CD4-positive, alpha-beta memory T cell (primary cell): ENCODE results near the gene ACTMAP. TPM values are rescaled to one million over a fixed set of nuclear protein-coding genes. Genes with fewer than 3 reads are reported as not detected.

Experiments used
- CTCF ChIA-PET: fragments of 350-600 bp; sonication (Branson Sonifier 250); formaldehyde crosslinking; loops from one replicate; lab custom pipeline; 2021; ENCODE audit warnings: inconsistent platforms; ENCODE audit not compliant: partially characterized antibody; lab: Charles Lee
- POLR2A ChIA-PET: fragments of 350-600 bp; sonication (Branson Sonifier 250); formaldehyde crosslinking; loops from one replicate; lab custom pipeline; 2021; ENCODE audit not compliant: partially characterized antibody; lab: Charles Lee
- DNase-seq, 5 donors: peaks; one replicate each; pipeline versions ENCODE4 v3.0.0 to v3.0.0-alpha.2; 2020 to 2022; ENCODE audit warnings: mixed read lengths in 1 of 5
- H3K27ac ChIP-seq: one replicate; pipeline ENCODE4 v1.7.0; 2013; ENCODE audit warnings: low read depth, low read length
- H3K27me3 ChIP-seq: 2 replicates; pipeline ENCODE4 v1.7.0; 2013; ENCODE audit warnings: mild to moderate bottlenecking, low read length, moderate library complexity; ENCODE audit not compliant: insufficient read depth
- H3K36me3 ChIP-seq: 2 replicates; pipeline ENCODE4 v1.7.0; 2013; ENCODE audit warnings: mild to moderate bottlenecking, low read length, moderate library complexity; ENCODE audit not compliant: insufficient read depth
- H3K4me1 ChIP-seq: 2 replicates; pipeline ENCODE4 v1.7.0; 2013; ENCODE audit warnings: mild to moderate bottlenecking, low read length, moderate library complexity; ENCODE audit not compliant: insufficient read depth
- H3K4me3 ChIP-seq, 2 donors: one replicate each; pipeline ENCODE4 v1.7.0; 2013; ENCODE audit warnings: low read length in 2 of 2, mild to moderate bottlenecking in 1 of 2
- H3K9me3 ChIP-seq, 2 donors: one replicate each; pipeline ENCODE4 v1.7.0; 2013; ENCODE audit warnings: low read length in 2 of 2, control low read depth in 1 of 2; ENCODE audit not compliant: control insufficient read depth in 1 of 2
- H3K27ac Mint-ChIP-seq, 7 donors: one replicate each; pipeline ENCODE4 v1.8.0; 2020 to 2021; ENCODE audit warnings: mixed read lengths in 7 of 7, mild to moderate bottlenecking in 6 of 7, inconsistent platforms in 3 of 7, moderate library complexity in 3 of 7
- H3K27me3 Mint-ChIP-seq, 2 donors: one replicate each; pipeline ENCODE4 v1.8.0; 2020 to 2021; ENCODE audit warnings: mixed read lengths in 2 of 2
- H3K36me3 Mint-ChIP-seq, 2 donors: one replicate each; pipeline ENCODE4 v1.8.0; 2020 to 2021; ENCODE audit warnings: mixed read lengths in 2 of 2, inconsistent platforms in 1 of 2, mild to moderate bottlenecking in 1 of 2
- H3K4me1 Mint-ChIP-seq, 4 donors: one replicate each; pipeline ENCODE4 v1.8.0; 2020 to 2021; ENCODE audit warnings: mixed read lengths in 4 of 4, mild to moderate bottlenecking in 1 of 4
- H3K4me3 Mint-ChIP-seq, 8 donors: one replicate each; pipeline ENCODE4 v1.8.0; 2020 to 2021; ENCODE audit warnings: mixed read lengths in 8 of 8, mild to moderate bottlenecking in 7 of 8, moderate library complexity in 6 of 8, inconsistent platforms in 3 of 8
- H3K9me3 Mint-ChIP-seq, 8 donors: one replicate each; pipeline ENCODE4 v1.8.0; 2020 to 2021; ENCODE audit warnings: mixed read lengths in 8 of 8, mild to moderate bottlenecking in 5 of 8, inconsistent platforms in 3 of 8, moderate library complexity in 1 of 8
- intact Hi-C: fragments of 100-400 bp; cut with micrococcal nuclease; formaldehyde crosslinking; loops from one replicate; pipeline ENCODE4 v1.15.1; 2023
- polyA plus RNA-seq, 2 donors: library from polyadenylated mRNA; unstranded; fragments of 300-500 nt; fragmentation: Illumina TruSeq; gene quantifications; one replicate each; pipeline ENCODE4 v1.2.3, GENCODE V29; 2021
- total RNA-seq, 2 experiments: library from RNA; stranded (reverse); gene quantifications; one replicate each; pipeline ENCODE4 v1.2.3, GENCODE V29; 2021

The ACTMAP gene
- total and polyA plus RNA-seq, 4 experiments from 2014 or later = 0.26 to 5.5 (median 4.0) TPM

DNA sequence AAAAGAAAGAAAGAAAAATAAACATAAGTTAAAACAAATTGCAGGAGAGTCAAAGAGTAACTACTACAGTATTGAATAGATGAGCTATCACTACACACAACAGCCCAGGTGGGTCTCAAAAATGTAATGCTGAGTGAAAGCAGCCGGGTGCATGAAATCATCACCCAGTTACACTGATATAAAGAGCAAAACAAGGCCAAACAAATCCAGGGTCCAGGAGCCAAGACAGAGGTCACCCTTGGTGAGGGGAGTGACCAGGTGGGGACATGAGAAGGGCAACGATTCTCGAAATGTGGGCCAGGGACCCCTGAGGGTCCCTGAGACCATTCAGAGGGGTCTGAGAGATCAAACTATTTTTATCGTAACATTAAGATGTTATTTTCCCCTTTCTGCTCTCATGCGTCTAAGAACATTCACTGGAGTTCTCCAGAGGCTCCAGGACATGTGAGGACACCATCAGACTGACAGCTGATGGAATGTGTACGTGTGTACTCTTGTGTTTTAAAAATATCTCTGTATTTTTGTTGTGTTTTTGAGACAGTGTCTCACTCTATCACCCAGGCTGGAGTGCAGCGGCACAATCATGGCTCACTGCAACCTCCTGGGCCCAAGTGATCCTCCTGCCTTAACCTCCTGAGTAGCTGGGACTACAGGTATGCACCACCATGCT is 44.2 kb downstream of the ACTMAP start:
- Histone ChIP-seq H3K4me3 (no peak overlapping the region), H3K36me3 (peaks cover 37% of the 10 kb centered on the region), H3K9me3 (no peaks in the 10 kb centered on the region), H3K27ac (no peak overlapping the region), H3K4me1 (no peaks in the 10 kb centered on the region), H3K27me3 (no peaks in the 10 kb centered on the region)
- ChIA-PET CTCF (no interaction called here), POLR2A (no interaction called here)
- Mint-ChIP-seq H3K4me1 (peaks cover 4 to 7% (median 5%) of the 10 kb centered on the region in 4 donors), H3K27ac (peak overlapping the region in 2 of 7 donors; percentile 8 to 46), H3K4me3 (no peak overlapping the region), H3K9me3 (no peaks in the 10 kb centered on the region), H3K27me3 (no peaks in the 10 kb centered on the region), H3K36me3 (peaks cover 42 to 50% of the 10 kb centered on the region in 2 donors)
- no peak for DNase-seq
- intact Hi-C loops = no loop called here

- Histone ChIP-seq H3K27ac (no peak overlapping the region), H3K36me3 (peaks cover 41% of the 10 kb centered on the region), H3K27me3 (no peaks in the 10 kb centered on the region), H3K4me3 (no peak overlapping the region), H3K4me1 (no peaks in the 10 kb centered on the region), H3K9me3 (no peaks in the 10 kb centered on the region)
- peak overlapping the region in 1 of 7 donors; percentile 8 for H3K27ac Mint-ChIP-seq
- H3K9me3 Mint-ChIP-seq = no peaks in the 10 kb centered on the region
- CTCF ChIA-PET = no interaction called here
- peaks cover under 1 to 7% (median 4%) of the 10 kb centered on the region in 4 donors for H3K4me1 Mint-ChIP-seq
- H3K36me3 Mint-ChIP-seq = peaks cover 41 to 51% of the 10 kb centered on the region in 2 donors
- H3K27me3 Mint-ChIP-seq = no peaks in the 10 kb centered on the region
- H3K4me3 Mint-ChIP-seq = no peak overlapping the region
- POLR2A ChIA-PET = no interaction called here
- DNase-seq = no peak
- intact Hi-C loops = no loop called here
These were observed 45.0 kb downstream of the ACTMAP start for GRCh38 chr19:40705362-40705651.

- intact Hi-C loops = no loop called here
- Histone ChIP-seq H3K9me3 (no peaks in the 10 kb centered on the region), H3K36me3 (peaks cover 42% of the 10 kb centered on the region), H3K27ac (no peak overlapping the region), H3K4me3 (no peak overlapping the region), H3K27me3 (no peaks in the 10 kb centered on the region), H3K4me1 (no peaks in the 10 kb centered on the region)
- no peaks in the 10 kb centered on the region for H3K9me3 Mint-ChIP-seq
- ChIA-PET POLR2A (no interaction called here), CTCF (interaction anchor here (0.7 to 1.2 kb wide), 2 partner anchors 13 to 44 kb away, joined by 4 to 5 read pairs; no protein-coding TSS in a partner anchor)
- no peaks in the 10 kb centered on the region for H3K27me3 Mint-ChIP-seq
- peaks cover 0 to 7% (median 4%) of the 10 kb centered on the region in 4 donors for H3K4me1 Mint-ChIP-seq
- H3K27ac Mint-ChIP-seq = peak overlapping the region in 3 of 7 donors; percentile 8 to 64 (median 15)
- no peak for DNase-seq
- peaks cover 41 to 49% of the 10 kb centered on the region in 2 donors for H3K36me3 Mint-ChIP-seq
- no peak overlapping the region for H3K4me3 Mint-ChIP-seq
These were observed 45.6 kb downstream of the ACTMAP start for GRCh38 chr19:40704491-40705361.

DNA sequence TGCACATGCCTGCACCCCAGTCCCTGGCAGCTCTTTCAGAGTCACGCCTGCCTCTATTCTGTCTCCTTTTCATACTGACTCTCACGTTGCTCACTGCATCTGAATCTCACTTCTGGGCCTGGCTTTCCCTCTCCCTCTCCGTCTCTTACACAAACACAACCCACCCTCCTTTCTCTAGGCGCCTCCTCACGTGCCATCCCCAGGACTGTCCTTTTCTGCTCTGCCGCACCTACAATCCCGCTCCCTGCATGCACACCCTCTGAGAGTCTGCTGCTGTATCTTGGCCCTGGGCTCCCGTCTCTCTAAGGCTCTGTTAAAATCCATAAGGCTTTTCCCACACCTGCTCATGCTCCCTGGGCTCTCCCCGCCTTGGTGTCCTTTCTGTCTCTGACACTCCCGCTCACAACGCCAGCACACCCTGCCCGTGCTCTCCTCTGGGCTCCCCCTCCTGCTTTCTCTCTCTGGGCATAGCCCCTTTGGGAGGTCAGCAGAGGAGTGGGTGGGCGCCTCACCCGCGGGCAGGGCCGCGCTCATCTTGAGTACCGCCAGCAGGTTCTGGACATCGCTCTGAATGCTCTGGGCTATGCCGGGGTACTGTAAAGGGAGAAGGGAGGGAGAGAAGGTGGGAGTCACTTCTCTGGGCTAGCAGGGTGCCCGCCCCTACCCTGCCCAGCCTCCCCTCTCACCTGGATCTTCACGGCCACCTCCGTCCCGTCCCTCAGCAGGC is 47.1 kb downstream of the ACTMAP start:
- Mint-ChIP-seq H3K4me1 (peaks cover 0 to 7% (median 2%) of the 10 kb centered on the region in 4 donors), H3K27me3 (no peaks in the 10 kb centered on the region), H3K27ac (peak overlapping the region in 2 of 7 donors; percentile 29 to 68), H3K9me3 (no peaks in the 10 kb centered on the region), H3K4me3 (no peak overlapping the region), H3K36me3 (peaks cover 35 to 42% of the 10 kb centered on the region in 2 donors)
- no peak overlapping the region for H3K4me3 ChIP-seq
- H3K27ac ChIP-seq = no peak overlapping the region
- H3K36me3 ChIP-seq = peaks cover 42% of the 10 kb centered on the region
- no peak for DNase-seq
- H3K4me1 ChIP-seq = no peaks in the 10 kb centered on the region
- ChIA-PET CTCF (interaction anchor here (1.2 kb wide), 1 partner anchor 14 kb away, joined by 4 read pairs; no protein-coding TSS in a partner anchor), POLR2A (interaction anchor here (1.0 kb wide), 1 partner anchor 40 kb away, joined by 3 read pairs; no protein-coding TSS in a partner anchor)
- no peaks in the 10 kb centered on the region for H3K27me3 ChIP-seq
- intact Hi-C loops = no loop called here
- H3K9me3 ChIP-seq = no peaks in the 10 kb centered on the region

DNA sequence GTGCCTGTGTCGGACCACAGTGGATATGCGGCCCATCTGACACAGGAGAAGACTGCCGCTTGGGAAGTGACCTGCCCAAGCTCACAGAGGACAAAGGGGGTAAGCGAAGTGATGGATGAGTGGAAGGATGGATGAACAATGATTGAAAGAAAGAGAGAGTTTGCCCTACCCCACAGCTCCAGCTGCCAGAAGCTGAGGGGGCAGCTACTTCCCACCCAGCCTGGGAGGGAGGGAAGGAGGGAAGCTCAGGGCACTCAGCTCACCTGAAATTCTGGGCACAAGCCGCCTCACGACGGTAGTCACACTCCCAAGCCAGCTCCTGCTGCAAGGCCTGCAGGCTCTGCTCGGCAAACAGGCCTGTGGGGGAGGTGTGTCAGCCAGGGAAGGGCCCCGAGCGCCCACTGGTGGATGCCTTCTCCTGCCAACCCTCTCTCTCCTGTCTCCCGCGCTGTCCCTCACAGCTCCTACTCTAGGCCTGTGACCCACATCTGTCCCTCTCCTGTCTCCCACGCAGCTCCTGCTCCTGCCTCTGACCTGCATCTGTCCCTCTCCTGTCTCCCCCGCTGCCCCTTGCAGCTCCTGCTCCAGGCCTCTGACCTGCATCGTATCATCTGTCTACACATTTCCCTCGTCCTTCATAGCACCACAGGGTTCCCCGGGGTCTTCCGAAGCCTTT is 47.8 kb downstream of the ACTMAP start:
- DNase-seq = no peak
- Mint-ChIP-seq H3K4me3 (no peak overlapping the region), H3K27ac (peak overlapping the region in 2 of 7 donors; percentile 63 to 64), H3K27me3 (no peaks in the 10 kb centered on the region), H3K36me3 (peaks cover 33 to 42% of the 10 kb centered on the region in 2 donors), H3K9me3 (no peaks in the 10 kb centered on the region), H3K4me1 (peaks cover 0 to 2% (median 0%) of the 10 kb centered on the region in 4 donors)
- Histone ChIP-seq H3K9me3 (no peaks in the 10 kb centered on the region), H3K4me3 (no peak overlapping the region), H3K27ac (no peak overlapping the region), H3K4me1 (no peaks in the 10 kb centered on the region), H3K36me3 (peaks cover 42% of the 10 kb centered on the region), H3K27me3 (no peaks in the 10 kb centered on the region)
- intact Hi-C loops = no loop called here
- POLR2A ChIA-PET = interaction anchor here (1.0 kb wide), 1 partner anchor 39 kb away, joined by 3 read pairs; no protein-coding TSS in a partner anchor
- CTCF ChIA-PET = interaction anchor here (0.6 kb wide), 1 partner anchor 447 kb away, joined by 6 read pairs; no protein-coding TSS in a partner anchor

DNA sequence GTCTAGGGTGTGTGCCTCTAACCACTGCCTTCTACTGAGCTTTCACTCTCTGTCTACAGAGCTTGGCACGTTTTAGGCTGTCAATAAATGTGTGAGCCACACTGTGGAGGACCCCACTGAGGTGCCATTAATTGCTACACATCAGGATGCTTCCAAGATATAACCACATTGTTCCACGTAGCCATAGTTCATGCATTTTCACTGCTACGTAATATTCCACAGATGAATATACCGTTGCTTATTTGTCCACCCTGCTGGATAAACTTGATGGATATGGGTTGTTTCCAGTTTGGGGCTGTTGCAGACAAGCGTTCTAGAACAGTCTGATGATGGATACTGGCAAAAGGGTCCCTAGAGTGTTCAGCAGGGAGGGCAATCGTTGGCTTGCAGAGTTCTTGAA is 48.5 kb downstream of the ACTMAP start:
- H3K4me3 Mint-ChIP-seq = no peak overlapping the region
- peaks cover 42% of the 10 kb centered on the region for H3K36me3 ChIP-seq
- ChIA-PET POLR2A (interaction anchor here (0.6 kb wide), 1 partner anchor 86 kb away, joined by 3 read pairs; no protein-coding TSS in a partner anchor), CTCF (no interaction called here)
- H3K9me3 Mint-ChIP-seq = no peaks in the 10 kb centered on the region
- H3K4me3 ChIP-seq = no peak overlapping the region
- H3K27me3 Mint-ChIP-seq = no peaks in the 10 kb centered on the region
- H3K27me3 ChIP-seq = no peaks in the 10 kb centered on the region
- H3K4me1 ChIP-seq = no peaks in the 10 kb centered on the region
- H3K27ac Mint-ChIP-seq = no peak overlapping the region
- H3K36me3 Mint-ChIP-seq = peaks cover 29 to 42% of the 10 kb centered on the region in 2 donors
- intact Hi-C loops = no loop called here
- no peaks in the 10 kb centered on the region for H3K4me1 Mint-ChIP-seq
- H3K27ac ChIP-seq = no peak overlapping the region
- DNase-seq = no peak
- H3K9me3 ChIP-seq = no peaks in the 10 kb centered on the region
